SK-N-SH (cell line): ENCODE results near the gene KARS1. TPM values are rescaled to one million over a fixed set of nuclear protein-coding genes. Genes with fewer than 3 reads are reported as not detected.

Source experiments
- CTCF ChIA-PET: fragments of 300-600, 350-600 bp; formaldehyde crosslinking; extraction: SDS; loops from one replicate; lab custom pipeline; 2021; lab: Yijun Ruan, JAX
- POLR2A ChIA-PET: fragments of 350-600 bp; sonication (Branson Sonifier 250); formaldehyde crosslinking; extraction: SDS; loops from one replicate; lab custom pipeline; 2020; ENCODE audit warnings: antibody characterized with exemption, inconsistent platforms; lab: Yijun Ruan, JAX
- DNase-seq: peaks from one replicate; pipeline ENCODE4 v3.0.0; 2012
- H2AFZ ChIP-seq: fragments of 200-600 bp; sonication (generic); 2 replicates; pipeline ENCODE4 v1.8.1; 2016; ENCODE audit warnings: antibody characterized with exemption, mild to moderate bottlenecking, low read depth
- H3F3A ChIP-seq: fragments of 200-600 bp; sonication (generic); replicated peaks from 2 replicates; pipeline ENCODE3; 2016; ENCODE audit warnings: antibody characterized with exemption, mild to moderate bottlenecking; ENCODE audit not compliant: insufficient read depth
- H3K27ac ChIP-seq, 2 experiments: fragments of 200-500 bp in 1 of 2; fragments of 200-600 bp in 1 of 2; sonication (Bioruptor generic) in 1 of 2; sonication (generic), shearing (Covaris generic) in 1 of 2; 2 replicates each; pipeline versions ENCODE4 v1.5.1 to v1.6.1; 2014 to 2016; ENCODE audit warnings: low read depth in 2 of 2, inconsistent platforms in 1 of 2, low read length in 1 of 2, mild to moderate bottlenecking in 1 of 2, mixed read lengths in 1 of 2
- H3K27me3 ChIP-seq: fragments of 200-600 bp; sonication (generic), shearing (Covaris generic); 2 replicates; pipeline ENCODE4 v1.6.1; 2016; ENCODE audit warnings: mixed run types; ENCODE audit not compliant: insufficient read depth
- H3K36me3 ChIP-seq, 2 experiments: fragments of 200-500 bp in 1 of 2; fragments of 200-600 bp in 1 of 2; sonication (Bioruptor generic) in 1 of 2; sonication (generic) in 1 of 2; replicated peaks in 1 of 2; 2 replicates each; pipeline versions ENCODE3 to v1.5.1; 2014 to 2016; ENCODE audit warnings: low read length in 1 of 2, mild to moderate bottlenecking in 1 of 2; ENCODE audit not compliant: insufficient read depth in 2 of 2, control insufficient read depth in 1 of 2
- H3K4me1 ChIP-seq, 2 experiments: fragments of 200-500 bp in 1 of 2; fragments of 200-600 bp in 1 of 2; sonication (Bioruptor generic) in 1 of 2; sonication (generic), shearing (Covaris generic) in 1 of 2; 2 replicates each; pipeline versions ENCODE4 v1.5.1 to v1.6.1; 2014 to 2016; ENCODE audit warnings: low read depth in 1 of 2, low read length in 1 of 2, mixed run types in 1 of 2; ENCODE audit not compliant: insufficient read depth in 2 of 2, control insufficient read depth in 1 of 2
- H3K4me2 ChIP-seq: fragments of 200-600 bp; sonication (generic), shearing (Covaris generic); 2 replicates; pipeline ENCODE4 v1.6.1; 2017; ENCODE audit warnings: mixed run types
- H3K4me3 ChIP-seq, 2 experiments: fragments of 200-500 bp in 1 of 2; fragments of 200-600 bp in 1 of 2; sonication (Bioruptor generic) in 1 of 2; sonication (generic), shearing (Covaris generic) in 1 of 2; 2 replicates each; pipeline versions ENCODE4 v1.5.1 to v1.8.1; 2014 to 2016; ENCODE audit warnings: low read depth in 2 of 2, inconsistent platforms in 1 of 2, low read length in 1 of 2, mild to moderate bottlenecking in 1 of 2, mixed read lengths in 1 of 2, moderate library complexity in 1 of 2
- H3K79me2 ChIP-seq: fragments of 200-600 bp; sonication (generic); 2 replicates; pipeline ENCODE4 v1.8.1; 2017; ENCODE audit warnings: mild to moderate bottlenecking; ENCODE audit not compliant: insufficient read depth
- H3K9ac ChIP-seq: fragments of 200-600 bp; sonication (generic); 2 replicates; pipeline ENCODE4 v1.6.1; 2017; ENCODE audit warnings: mixed run types
- H3K9me2 ChIP-seq: fragments of 200-600 bp; sonication (generic); 2 replicates; pipeline ENCODE4 v1.6.1; 2017; ENCODE audit warnings: mixed run types
- H3K9me3 ChIP-seq: fragments of 200-600 bp; sonication (generic); 2 replicates; pipeline ENCODE4 v1.6.1; 2017; ENCODE audit warnings: mixed run types, mild to moderate bottlenecking, moderate library complexity
- H4K20me1 ChIP-seq: fragments of 200-600 bp; sonication (generic); 2 replicates; pipeline ENCODE4 v1.6.1; 2017; ENCODE audit warnings: mild to moderate bottlenecking, mixed run types; ENCODE audit not compliant: insufficient read depth
- CHD2 ChIP-seq: fragments of 150-350 bp; IDR thresholded peaks from 2 replicates; pipeline ENCODE4 v1.6.1; 2018; ENCODE audit warnings: low read length; ENCODE audit not compliant: partially characterized antibody
- ELF1 ChIP-seq: IDR thresholded peaks from 2 replicates; pipeline ENCODE4 v1.4.0; 2012
- EZH2phosphoT487 ChIP-seq: fragments of 200-600 bp; sonication (generic); IDR thresholded peaks from 2 replicates; pipeline ENCODE4 v1.6.1; 2017; ENCODE audit warnings: low read depth, mixed run types, mild to moderate bottlenecking, antibody characterized with exemption, moderate library complexity, borderline replicate concordance
- FOSL2 ChIP-seq: IDR thresholded peaks from 2 replicates; pipeline ENCODE4 v1.4.0; 2012; ENCODE audit warnings: low read depth, mild to moderate bottlenecking, moderate library complexity, borderline replicate concordance
- FOXJ3 ChIP-seq: sonication (generic); formaldehyde crosslinking; IDR thresholded peaks from 2 replicates; pipeline ENCODE4 v1.5.1; 2020; ENCODE audit warnings: mild to moderate bottlenecking, missing genetic modification reagents
- FOXM1 ChIP-seq: IDR thresholded peaks from 2 replicates; pipeline ENCODE4 v1.4.0; 2012; ENCODE audit warnings: low read depth, mild to moderate bottlenecking
- IRF3 ChIP-seq: fragments of 150-350 bp; IDR thresholded peaks from 2 replicates; pipeline ENCODE4 v1.6.1; 2016; ENCODE audit warnings: mild to moderate bottlenecking, low read depth, low read length
- MAX ChIP-seq: IDR thresholded peaks from 2 replicates; pipeline ENCODE4 v1.4.0; 2012; ENCODE audit warnings: low read depth
- MEF2A ChIP-seq: IDR thresholded peaks from 2 replicates; pipeline ENCODE4 v1.4.0; 2012; ENCODE audit warnings: low read depth, borderline replicate concordance
- MXI1 ChIP-seq: IDR thresholded peaks from 2 replicates; pipeline ENCODE4 v1.6.1; 2012; ENCODE audit warnings: mild to moderate bottlenecking, low read depth, low read length, improper control_type of control experiment
- POLR2AphosphoS5 ChIP-seq: IDR thresholded peaks from 2 replicates; pipeline ENCODE4 v1.6.1; 2012; ENCODE audit warnings: low read depth, low read length
- RFX5 ChIP-seq: IDR thresholded peaks from 2 replicates; pipeline ENCODE4 v1.6.1; 2012; ENCODE audit warnings: mild to moderate bottlenecking, improper control_type of control experiment, low read length
- RXRA ChIP-seq: IDR thresholded peaks from 2 replicates; pipeline ENCODE4 v1.4.0; 2012; ENCODE audit warnings: low read depth, mild to moderate bottlenecking, borderline replicate concordance
- SMC3 ChIP-seq: IDR thresholded peaks from 2 replicates; pipeline ENCODE4 v1.6.1; 2012; ENCODE audit warnings: low read depth, low read length, improper control_type of control experiment
- TAF1 ChIP-seq: IDR thresholded peaks from 2 replicates; pipeline ENCODE4 v1.6.1; 2012; ENCODE audit warnings: low read depth, mild to moderate bottlenecking, low read length, moderate library complexity, borderline replicate concordance
- TCF12 ChIP-seq: IDR thresholded peaks from 2 replicates; pipeline ENCODE4 v1.4.0; 2012
- TEAD4 ChIP-seq: IDR thresholded peaks from 2 replicates; pipeline ENCODE4 v1.4.0; 2012; ENCODE audit warnings: mild to moderate bottlenecking, borderline replicate concordance; ENCODE audit not compliant: insufficient read depth
- USF2 ChIP-seq: fragments of 150-350 bp; IDR thresholded peaks from 2 replicates; pipeline ENCODE4 v1.6.1; 2017; ENCODE audit warnings: antibody characterized with exemption, low read length, low read depth, borderline replicate concordance
- YY1 ChIP-seq: IDR thresholded peaks from 2 replicates; pipeline ENCODE4 v1.4.0; 2012; ENCODE audit warnings: low read depth, mild to moderate bottlenecking
- WGBS: methylation state at CpG from one replicate; pipeline ENCODE4 v1.1.6; 2017; ENCODE audit warnings: low lambda C conversion rate; 5-methylcytosine and 5-hydroxymethylcytosine counted together
- polyA plus RNA-seq, 3 experiments: library from polyadenylated mRNA; depleted of rRNA; stranded (reverse); fragments of >200 nt; gene quantifications; 2 replicates each; pipeline ENCODE4 v1.2.3, GENCODE V29; 2012
- TF ChIP-seq, protein P1 (sequence below): IDR thresholded peaks from 2 replicates; pipeline ENCODE4 v1.6.1; 2012; ENCODE audit warnings: mild to moderate bottlenecking, low read depth, low read length, moderate library complexity

Gene KARS1
- polyA plus RNA-seq, 1 of the 3 experiments (the other 2 are of a cell fraction), result 134 TPM

DNA sequence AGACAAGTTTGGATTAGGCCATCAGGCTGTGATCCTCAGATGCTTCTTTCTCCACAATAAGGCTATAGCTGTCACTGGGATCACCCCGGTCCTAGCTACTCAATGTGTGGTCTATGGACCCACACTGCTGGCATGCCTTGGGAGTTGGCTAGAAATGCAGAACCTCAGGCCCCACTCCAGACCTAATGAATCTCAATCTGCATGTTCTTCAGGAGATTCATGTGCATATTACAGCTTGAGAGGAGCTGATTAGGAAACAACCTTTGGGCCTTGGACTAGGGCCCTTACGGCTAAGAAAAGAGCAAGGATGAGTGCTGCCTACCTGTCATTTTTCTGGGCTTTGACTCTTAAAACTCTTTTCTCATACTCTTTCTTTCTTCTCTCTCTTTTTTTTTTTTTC is 31.8 kb downstream of the KARS1 start:
- POLR2A ChIA-PET, result no interaction called here
- peaks cover 54 to 75% of the 10 kb centered on the region in 2 experiments for H3K36me3 ChIP-seq
- peaks cover 6% of the 10 kb centered on the region; the same call in 1 of the 2 replicates for H3K79me2 ChIP-seq
- H3F3A ChIP-seq, result peaks cover 29% of the 10 kb centered on the region
- H2AFZ ChIP-seq, result no peak overlapping the region
- CTCF ChIA-PET, result interaction anchor here (0.7 kb wide), 1 partner anchor 143 kb away, joined by 3 read pairs; no protein-coding TSS in a partner anchor
- H3K27ac ChIP-seq, result peak overlapping the region in 1 of 2 experiments; percentile 84; a peak in 2 of 4 replicates
- no peak for DNase-seq
- H3K4me1 ChIP-seq, result peaks cover 5 to 12% of the 10 kb centered on the region in 2 experiments; a peak in 3 of 4 replicates
- peaks cover 4% of the 10 kb centered on the region; the same call in 1 of the 2 replicates for H4K20me1 ChIP-seq
- H3K9me3 ChIP-seq, result no peaks in the 10 kb centered on the region
- TF ChIP-seq RXRA (no peak), USF2 (no peak), IRF3 (no peak), POLR2AphosphoS5 (no peak), ELF1 (no peak), FOSL2 (no peak), CHD2 (no peak), MXI1 (no peak), SMC3 (no peak), MEF2A (no peak), EZH2phosphoT487 (no peak), YY1 (no peak), RFX5 (no peak)
- TF ChIP-seq, all 33 proteins: peak for 0
- no peaks in the 10 kb centered on the region for H3K9me2 ChIP-seq
- no peak overlapping the region; the same call in 1 of the 2 replicates for H3K4me2 ChIP-seq
- 97% methylated on average over 2 of the region's 2 CpGs for WGBS
- no peaks in the 10 kb centered on the region for H3K27me3 ChIP-seq
- H3K9ac ChIP-seq, result no peak overlapping the region
- H3K4me3 ChIP-seq, result no peak overlapping the region

GRCh38 chr16:75614066-75614897 is 33.2 kb downstream of the KARS1 start:
- H3K4me1 ChIP-seq, result peaks cover 0 to 11% of the 10 kb centered on the region in 2 experiments; a peak in 1 of 4 replicates
- H3K9ac ChIP-seq, result no peak overlapping the region
- no peak for DNase-seq
- H3K4me2 ChIP-seq, result 0 out of 2 replicates have a peak overlapping the region, but pooled peaks have one; percentile 55
- WGBS, result 88% methylated on average over 4 of the region's 4 CpGs
- no peaks in the 10 kb centered on the region for H3K9me3 ChIP-seq
- no peaks in the 10 kb centered on the region for H3K9me2 ChIP-seq
- H3K27me3 ChIP-seq, result no peaks in the 10 kb centered on the region
- peak overlapping the region; percentile 14 to 84; a peak in 3 of 4 replicates for H3K27ac ChIP-seq
- peaks cover 6% of the 10 kb centered on the region; the same call in 1 of the 2 replicates for H3K79me2 ChIP-seq
- peaks cover 29% of the 10 kb centered on the region for H3F3A ChIP-seq
- H3K36me3 ChIP-seq, result peaks cover 45 to 75% of the 10 kb centered on the region in 2 experiments
- ChIA-PET CTCF (no interaction called here), POLR2A (no interaction called here)
- no peak overlapping the region for H3K4me3 ChIP-seq
- H2AFZ ChIP-seq, result no peak overlapping the region
- H4K20me1 ChIP-seq, result peaks cover 4% of the 10 kb centered on the region; the same call in 1 of the 2 replicates
- TF ChIP-seq TCF12 (peak; percentile 71), SMC3 (no peak), ELF1 (no peak), TAF1 (no peak), TEAD4 (peak; percentile 19; the same call in 1 of the 2 replicates), YY1 (no peak), FOXJ3 (no peak), MXI1 (no peak), RXRA (peak; percentile 50), MAX (peak; percentile 46; the same call in 1 of the 2 replicates), FOSL2 (peak; percentile 81), FOXM1 (no peak)
- TF ChIP-seq, protein P1, sequence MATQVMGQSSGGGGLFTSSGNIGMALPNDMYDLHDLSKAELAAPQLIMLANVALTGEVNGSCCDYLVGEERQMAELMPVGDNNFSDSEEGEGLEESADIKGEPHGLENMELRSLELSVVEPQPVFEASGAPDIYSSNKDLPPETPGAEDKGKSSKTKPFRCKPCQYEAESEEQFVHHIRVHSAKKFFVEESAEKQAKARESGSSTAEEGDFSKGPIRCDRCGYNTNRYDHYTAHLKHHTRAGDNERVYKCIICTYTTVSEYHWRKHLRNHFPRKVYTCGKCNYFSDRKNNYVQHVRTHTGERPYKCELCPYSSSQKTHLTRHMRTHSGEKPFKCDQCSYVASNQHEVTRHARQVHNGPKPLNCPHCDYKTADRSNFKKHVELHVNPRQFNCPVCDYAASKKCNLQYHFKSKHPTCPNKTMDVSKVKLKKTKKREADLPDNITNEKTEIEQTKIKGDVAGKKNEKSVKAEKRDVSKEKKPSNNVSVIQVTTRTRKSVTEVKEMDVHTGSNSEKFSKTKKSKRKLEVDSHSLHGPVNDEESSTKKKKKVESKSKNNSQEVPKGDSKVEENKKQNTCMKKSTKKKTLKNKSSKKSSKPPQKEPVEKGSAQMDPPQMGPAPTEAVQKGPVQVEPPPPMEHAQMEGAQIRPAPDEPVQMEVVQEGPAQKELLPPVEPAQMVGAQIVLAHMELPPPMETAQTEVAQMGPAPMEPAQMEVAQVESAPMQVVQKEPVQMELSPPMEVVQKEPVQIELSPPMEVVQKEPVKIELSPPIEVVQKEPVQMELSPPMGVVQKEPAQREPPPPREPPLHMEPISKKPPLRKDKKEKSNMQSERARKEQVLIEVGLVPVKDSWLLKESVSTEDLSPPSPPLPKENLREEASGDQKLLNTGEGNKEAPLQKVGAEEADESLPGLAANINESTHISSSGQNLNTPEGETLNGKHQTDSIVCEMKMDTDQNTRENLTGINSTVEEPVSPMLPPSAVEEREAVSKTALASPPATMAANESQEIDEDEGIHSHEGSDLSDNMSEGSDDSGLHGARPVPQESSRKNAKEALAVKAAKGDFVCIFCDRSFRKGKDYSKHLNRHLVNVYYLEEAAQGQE, result no peak
